ENCODE results near the gene THEM4.

Gene THEM4

GRCh38 chr1:151909167-151910149 is at the start of gene THEM4:
Gene THEM4, minus strand, starts transcription at chr1:151909511. Its CDS starts 53 bp downstream, at chr1:151909458.
- H3K36me3 ChIP-seq (ENCODE audit: control insufficient read depth in 1 of 2, insufficient read depth in 2 of 2, low read length in 2 of 2) = peaks cover 0 to 9% of the 10 kb centered on the region in 2 donors
- H3K4me1 ChIP-seq (ENCODE audit: control insufficient read depth in 1 of 2, insufficient read depth in 2 of 2, low read length in 2 of 2) = peaks cover 0 to 8% of the 10 kb centered on the region in 2 donors
- H3K27ac ChIP-seq (ENCODE audit: low read depth, low read length) = peak within 1 kb of the TSS; percentile 84
- H3K9ac ChIP-seq (ENCODE audit: low read depth in 1 of 2, low read length in 2 of 2) = peak within 1 kb of the TSS; percentile 84 to 91
- H3K9me3 ChIP-seq (ENCODE audit: control insufficient read depth in 1 of 2, low read length in 2 of 2) = peaks cover 4 to 7% of the 10 kb centered on the region in 2 donors
- peak within 1 kb of the TSS; percentile 73 to 84 for H3K4me3 ChIP-seq (ENCODE audit: low read depth in 1 of 2, low read length in 2 of 2)
- H3K27me3 ChIP-seq (ENCODE audit: control insufficient read depth in 1 of 2, insufficient read depth in 2 of 2, low read length in 2 of 2) = no peaks in the 10 kb centered on the region

GRCh38 chr1:151958959-151959358 is 49.6 kb upstream of the THEM4 start:
- Histone ChIP-seq H3K27me3 (ENCODE audit: control insufficient read depth in 1 of 2, insufficient read depth in 2 of 2, low read length in 2 of 2) (no peaks in the 10 kb centered on the region), H3K4me3 (ENCODE audit: low read depth in 1 of 2, low read length in 2 of 2) (no peak overlapping the region), H3K9ac (ENCODE audit: low read depth in 1 of 2, low read length in 2 of 2) (no peak overlapping the region), H3K36me3 (ENCODE audit: control insufficient read depth in 1 of 2, insufficient read depth in 2 of 2, low read length in 2 of 2) (no peaks in the 10 kb centered on the region), H3K27ac (ENCODE audit: low read depth, low read length) (no peak overlapping the region), H3K4me1 (ENCODE audit: control insufficient read depth in 1 of 2, insufficient read depth in 2 of 2, low read length in 2 of 2) (peaks cover 0 to 18% of the 10 kb centered on the region in 2 donors), H3K9me3 (ENCODE audit: control insufficient read depth in 1 of 2, low read length in 2 of 2) (no peaks in the 10 kb centered on the region)

- H3K4me1 ChIP-seq (ENCODE audit: control insufficient read depth in 1 of 2, insufficient read depth in 2 of 2, low read length in 2 of 2) = peaks cover 0 to 13% of the 10 kb centered on the region in 2 donors
- no peaks in the 10 kb centered on the region for H3K36me3 ChIP-seq (ENCODE audit: control insufficient read depth in 1 of 2, insufficient read depth in 2 of 2, low read length in 2 of 2)
- no peak overlapping the region for H3K27ac ChIP-seq (ENCODE audit: low read depth, low read length)
- H3K4me3 ChIP-seq (ENCODE audit: low read depth in 1 of 2, low read length in 2 of 2) = no peak overlapping the region
- no peaks in the 10 kb centered on the region for H3K9me3 ChIP-seq (ENCODE audit: control insufficient read depth in 1 of 2, low read length in 2 of 2)
- no peak overlapping the region for H3K9ac ChIP-seq (ENCODE audit: low read depth in 1 of 2, low read length in 2 of 2)
- no peaks in the 10 kb centered on the region for H3K27me3 ChIP-seq (ENCODE audit: control insufficient read depth in 1 of 2, insufficient read depth in 2 of 2, low read length in 2 of 2)
Observed at GRCh38 chr1:151956957-151957497, 47.7 kb upstream of the THEM4 start.

GRCh38 chr1:151953409-151954094 is 44.2 kb upstream of the THEM4 start:
- H3K27ac ChIP-seq (ENCODE audit: low read depth, low read length) = no peak overlapping the region
- no peak overlapping the region for H3K9ac ChIP-seq (ENCODE audit: low read depth in 1 of 2, low read length in 2 of 2)
- H3K4me3 ChIP-seq (ENCODE audit: low read depth in 1 of 2, low read length in 2 of 2) = no peak overlapping the region
- no peaks in the 10 kb centered on the region for H3K4me1 ChIP-seq (ENCODE audit: control insufficient read depth in 1 of 2, insufficient read depth in 2 of 2, low read length in 2 of 2)
- no peaks in the 10 kb centered on the region for H3K9me3 ChIP-seq (ENCODE audit: control insufficient read depth in 1 of 2, low read length in 2 of 2)
- H3K36me3 ChIP-seq (ENCODE audit: control insufficient read depth in 1 of 2, insufficient read depth in 2 of 2, low read length in 2 of 2) = no peaks in the 10 kb centered on the region
- no peaks in the 10 kb centered on the region for H3K27me3 ChIP-seq (ENCODE audit: control insufficient read depth in 1 of 2, insufficient read depth in 2 of 2, low read length in 2 of 2)

GRCh38 chr1:151952811-151953210 is 43.5 kb upstream of the THEM4 start:
- Histone ChIP-seq H3K9ac (ENCODE audit: low read depth in 1 of 2, low read length in 2 of 2) (no peak overlapping the region), H3K27ac (ENCODE audit: low read depth, low read length) (no peak overlapping the region), H3K36me3 (ENCODE audit: control insufficient read depth in 1 of 2, insufficient read depth in 2 of 2, low read length in 2 of 2) (no peaks in the 10 kb centered on the region), H3K4me3 (ENCODE audit: low read depth in 1 of 2, low read length in 2 of 2) (no peak overlapping the region), H3K27me3 (ENCODE audit: control insufficient read depth in 1 of 2, insufficient read depth in 2 of 2, low read length in 2 of 2) (no peaks in the 10 kb centered on the region), H3K4me1 (ENCODE audit: control insufficient read depth in 1 of 2, insufficient read depth in 2 of 2, low read length in 2 of 2) (no peaks in the 10 kb centered on the region), H3K9me3 (ENCODE audit: control insufficient read depth in 1 of 2, low read length in 2 of 2) (no peaks in the 10 kb centered on the region)

GRCh38 chr1:151949371-151950193 is 40.3 kb upstream of the THEM4 start:
- no peaks in the 10 kb centered on the region for H3K9me3 ChIP-seq (ENCODE audit: control insufficient read depth in 1 of 2, low read length in 2 of 2)

GRCh38 chr1:151948506-151948905 is 39.2 kb upstream of the THEM4 start:
- no peak overlapping the region for H3K4me3 ChIP-seq (ENCODE audit: low read depth in 1 of 2, low read length in 2 of 2)
- peaks cover 31 to 34% of the 10 kb centered on the region in 2 donors for H3K4me1 ChIP-seq (ENCODE audit: control insufficient read depth in 1 of 2, insufficient read depth in 2 of 2, low read length in 2 of 2)
- H3K27me3 ChIP-seq (ENCODE audit: control insufficient read depth in 1 of 2, insufficient read depth in 2 of 2, low read length in 2 of 2) = no peaks in the 10 kb centered on the region
- H3K27ac ChIP-seq (ENCODE audit: low read depth, low read length) = no peak overlapping the region
- no peaks in the 10 kb centered on the region for H3K9me3 ChIP-seq (ENCODE audit: control insufficient read depth in 1 of 2, low read length in 2 of 2)
- no peaks in the 10 kb centered on the region for H3K36me3 ChIP-seq (ENCODE audit: control insufficient read depth in 1 of 2, insufficient read depth in 2 of 2, low read length in 2 of 2)
- no peak overlapping the region for H3K9ac ChIP-seq (ENCODE audit: low read depth in 1 of 2, low read length in 2 of 2)

More at GRCh38 chr1:151949371-151950193, 40.3 kb upstream of the THEM4 start:
- Histone ChIP-seq H3K36me3 (ENCODE audit: control insufficient read depth in 1 of 2, insufficient read depth in 2 of 2, low read length in 2 of 2) (no peaks in the 10 kb centered on the region), H3K9ac (ENCODE audit: low read depth in 1 of 2, low read length in 2 of 2) (no peak overlapping the region), H3K4me3 (ENCODE audit: low read depth in 1 of 2, low read length in 2 of 2) (no peak overlapping the region), H3K4me1 (ENCODE audit: control insufficient read depth in 1 of 2, insufficient read depth in 2 of 2, low read length in 2 of 2) (peaks cover 24 to 27% of the 10 kb centered on the region in 2 donors), H3K27ac (ENCODE audit: low read depth, low read length) (no peak overlapping the region), H3K27me3 (ENCODE audit: control insufficient read depth in 1 of 2, insufficient read depth in 2 of 2, low read length in 2 of 2) (no peaks in the 10 kb centered on the region)

GRCh38 chr1:151947140-151947539 is 37.8 kb upstream of the THEM4 start:
- H3K27ac ChIP-seq (ENCODE audit: low read depth, low read length) = no peak overlapping the region
- peaks cover 33 to 34% of the 10 kb centered on the region in 2 donors for H3K4me1 ChIP-seq (ENCODE audit: control insufficient read depth in 1 of 2, insufficient read depth in 2 of 2, low read length in 2 of 2)
- H3K36me3 ChIP-seq (ENCODE audit: control insufficient read depth in 1 of 2, insufficient read depth in 2 of 2, low read length in 2 of 2) = no peaks in the 10 kb centered on the region
- no peaks in the 10 kb centered on the region for H3K27me3 ChIP-seq (ENCODE audit: control insufficient read depth in 1 of 2, insufficient read depth in 2 of 2, low read length in 2 of 2)
- no peak overlapping the region for H3K9ac ChIP-seq (ENCODE audit: low read depth in 1 of 2, low read length in 2 of 2)
- H3K4me3 ChIP-seq (ENCODE audit: low read depth in 1 of 2, low read length in 2 of 2) = no peak overlapping the region
- H3K9me3 ChIP-seq (ENCODE audit: control insufficient read depth in 1 of 2, low read length in 2 of 2) = no peaks in the 10 kb centered on the region

- H3K27ac ChIP-seq (ENCODE audit: low read depth, low read length) = no peak overlapping the region
- no peaks in the 10 kb centered on the region for H3K36me3 ChIP-seq (ENCODE audit: control insufficient read depth in 1 of 2, insufficient read depth in 2 of 2, low read length in 2 of 2)
- peaks cover 34 to 42% of the 10 kb centered on the region in 2 donors for H3K4me1 ChIP-seq (ENCODE audit: control insufficient read depth in 1 of 2, insufficient read depth in 2 of 2, low read length in 2 of 2)
- H3K9me3 ChIP-seq (ENCODE audit: control insufficient read depth in 1 of 2, low read length in 2 of 2) = no peaks in the 10 kb centered on the region
- peak overlapping the region; percentile 17 to 32 for H3K4me3 ChIP-seq (ENCODE audit: low read depth in 1 of 2, low read length in 2 of 2)
- no peaks in the 10 kb centered on the region for H3K27me3 ChIP-seq (ENCODE audit: control insufficient read depth in 1 of 2, insufficient read depth in 2 of 2, low read length in 2 of 2)
- H3K9ac ChIP-seq (ENCODE audit: low read depth in 1 of 2, low read length in 2 of 2) = peak overlapping the region in 1 of 2 donors; percentile 21
Observed at GRCh38 chr1:151945725-151946722, 36.7 kb upstream of the THEM4 start.
